Measurements from ENCODE around the gene PUM2. TPM values are rescaled to one million over a fixed set of nuclear protein-coding genes. Genes with fewer than 3 reads are reported as not detected.

The PUM2 gene
- total and polyA plus RNA-seq, 4 donors = 27.4 to 145 (median 51.0) TPM

DNA sequence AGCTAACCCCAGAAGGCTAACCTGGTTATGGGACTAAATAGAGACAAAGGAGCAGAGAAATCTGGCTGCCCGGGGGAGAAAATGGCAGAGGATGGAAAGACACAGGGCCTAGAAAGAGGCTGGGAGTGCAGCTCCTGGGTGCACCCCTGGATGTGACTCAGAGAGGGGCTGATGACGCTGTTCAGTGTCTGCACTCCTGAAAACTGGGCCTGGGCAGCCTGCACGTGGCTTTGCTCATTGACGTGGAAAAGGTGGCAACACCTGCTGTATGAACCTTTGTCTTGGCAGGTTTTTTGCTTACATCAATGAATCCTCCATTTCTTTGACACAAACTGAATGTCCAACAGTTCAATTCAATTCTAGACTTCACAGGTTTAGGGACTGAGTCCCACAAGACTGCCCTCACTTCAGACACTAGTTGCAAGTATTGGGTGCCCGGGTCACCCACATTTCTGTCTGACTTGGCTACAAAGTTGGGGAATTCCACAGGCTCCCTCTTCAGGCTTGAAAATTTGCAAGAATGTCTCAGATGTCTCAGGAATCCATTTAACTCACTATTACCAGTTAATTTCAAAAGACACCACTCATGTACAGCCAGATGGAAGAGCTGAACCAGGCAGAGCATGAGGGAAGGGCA lies 47.3 kb upstream of the PUM2 start:
- H3K27me3 ChIP-seq (ENCODE audit: control insufficient read depth in 3 of 3, insufficient read depth in 3 of 3, low read length in 2 of 3) = no peaks in the 10 kb centered on the region
- no peak overlapping the region for H3K4me3 ChIP-seq
- no peaks in the 10 kb centered on the region for H3K36me3 ChIP-seq (ENCODE audit: control insufficient read depth in 4 of 4, insufficient read depth in 4 of 4, low read length in 4 of 4)
- no peak for TF ChIP-seq CTCF (IDR thresholded peaks at IDR 0.05; ENCODE audit: control extremely low read depth, extremely low read depth)
- H3K9ac ChIP-seq (ENCODE audit: insufficient read depth in 1 of 2, low read length in 2 of 2) = no peak overlapping the region
- no peak overlapping the region for H3K27ac ChIP-seq (ENCODE audit: low read depth in 1 of 2, low read length in 1 of 2)
- no peaks in the 10 kb centered on the region for H3K9me3 ChIP-seq (ENCODE audit: control insufficient read depth in 4 of 4, insufficient read depth in 3 of 4, low read length in 3 of 4)
- H3K4me1 ChIP-seq (ENCODE audit: control insufficient read depth in 5 of 5, insufficient read depth in 5 of 5, low read length in 5 of 5) = peaks cover 0 to 21% (median 0%) of the 10 kb centered on the region in 5 donors
- DNase-seq (no peak), ATAC-seq (ENCODE audit: insufficient read depth, low FRiP score) (no peak)
- 91% methylated on average over 5 of the region's 5 CpGs for WGBS, 2 donors

DNA sequence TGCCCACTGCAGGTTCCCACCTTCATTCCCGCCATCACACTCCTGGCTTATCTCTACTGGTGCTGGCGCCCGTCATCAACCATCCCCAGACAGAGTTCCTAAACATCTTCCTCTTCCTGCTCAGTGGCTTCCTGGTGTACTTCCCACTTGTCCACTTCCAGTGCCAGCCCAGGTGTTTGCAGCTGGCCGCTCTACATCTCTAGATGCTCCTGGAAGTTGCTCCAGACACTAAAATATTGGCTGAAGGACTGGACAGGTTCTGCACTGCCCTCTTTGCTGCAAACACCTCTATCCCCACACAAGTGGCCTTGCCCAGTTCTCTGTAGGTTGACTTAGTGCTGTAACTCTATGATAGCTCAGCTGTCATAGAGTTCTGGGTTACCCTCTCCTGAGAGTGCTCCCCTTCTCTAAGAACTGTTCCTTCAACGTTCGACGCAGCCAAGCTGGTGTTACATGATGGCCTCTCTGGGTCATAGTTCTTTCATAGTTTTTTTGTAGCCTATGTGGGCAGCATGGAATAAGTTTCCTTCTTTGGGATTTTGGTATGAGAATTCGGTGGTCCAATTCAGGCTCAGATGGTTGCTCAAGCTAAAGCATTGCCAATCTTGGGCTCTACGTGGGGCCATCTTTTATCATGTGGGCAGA lies 45.8 kb upstream of the PUM2 start:
- Histone ChIP-seq H3K36me3 (ENCODE audit: control insufficient read depth in 4 of 4, insufficient read depth in 4 of 4, low read length in 4 of 4) (no peaks in the 10 kb centered on the region), H3K27ac (ENCODE audit: low read depth in 1 of 2, low read length in 1 of 2) (no peak overlapping the region), H3K4me3 (no peak overlapping the region), H3K27me3 (ENCODE audit: control insufficient read depth in 3 of 3, insufficient read depth in 3 of 3, low read length in 2 of 3) (no peaks in the 10 kb centered on the region), H3K9ac (ENCODE audit: insufficient read depth in 1 of 2, low read length in 2 of 2) (no peak overlapping the region), H3K4me1 (ENCODE audit: control insufficient read depth in 5 of 5, insufficient read depth in 5 of 5, low read length in 5 of 5) (peaks cover 0 to 20% (median 0%) of the 10 kb centered on the region in 5 donors), H3K9me3 (ENCODE audit: control insufficient read depth in 4 of 4, insufficient read depth in 3 of 4, low read length in 3 of 4) (no peaks in the 10 kb centered on the region)
- DNase-seq (no peak), ATAC-seq (ENCODE audit: insufficient read depth, low FRiP score) (no peak)
- TF ChIP-seq CTCF (IDR thresholded peaks at IDR 0.05; ENCODE audit: control extremely low read depth, extremely low read depth) = no peak
- WGBS, 2 donors = 82 to 88% methylated on average over 9 of the region's 9 CpGs

GRCh38 chr2:20393986-20394385 lies 43.3 kb upstream of the PUM2 start:
- H3K36me3 ChIP-seq (ENCODE audit: control insufficient read depth in 4 of 4, insufficient read depth in 4 of 4, low read length in 4 of 4) = no peaks in the 10 kb centered on the region
- no peaks in the 10 kb centered on the region for H3K4me1 ChIP-seq (ENCODE audit: control insufficient read depth in 5 of 5, insufficient read depth in 5 of 5, low read length in 5 of 5)
- H3K4me3 ChIP-seq = no peak overlapping the region
- no peak for DNase-seq
- TF ChIP-seq CTCF (IDR thresholded peaks at IDR 0.05; ENCODE audit: control extremely low read depth, extremely low read depth) = no peak
- H3K27ac ChIP-seq (ENCODE audit: low read depth in 1 of 2, low read length in 1 of 2) = no peak overlapping the region
- no peaks in the 10 kb centered on the region for H3K27me3 ChIP-seq (ENCODE audit: control insufficient read depth in 3 of 3, insufficient read depth in 3 of 3, low read length in 2 of 3)
- 91 to 92% methylated on average over 4 of the region's 4 CpGs for WGBS, 2 donors
- H3K9me3 ChIP-seq (ENCODE audit: control insufficient read depth in 4 of 4, insufficient read depth in 3 of 4, low read length in 3 of 4) = no peaks in the 10 kb centered on the region
- ATAC-seq (ENCODE audit: insufficient read depth, low FRiP score) = no peak
- no peak overlapping the region for H3K9ac ChIP-seq (ENCODE audit: insufficient read depth in 1 of 2, low read length in 2 of 2)

Data from lung (tissue), 12 donors.